ENCODE data around the gene EFNB3.

DNA sequence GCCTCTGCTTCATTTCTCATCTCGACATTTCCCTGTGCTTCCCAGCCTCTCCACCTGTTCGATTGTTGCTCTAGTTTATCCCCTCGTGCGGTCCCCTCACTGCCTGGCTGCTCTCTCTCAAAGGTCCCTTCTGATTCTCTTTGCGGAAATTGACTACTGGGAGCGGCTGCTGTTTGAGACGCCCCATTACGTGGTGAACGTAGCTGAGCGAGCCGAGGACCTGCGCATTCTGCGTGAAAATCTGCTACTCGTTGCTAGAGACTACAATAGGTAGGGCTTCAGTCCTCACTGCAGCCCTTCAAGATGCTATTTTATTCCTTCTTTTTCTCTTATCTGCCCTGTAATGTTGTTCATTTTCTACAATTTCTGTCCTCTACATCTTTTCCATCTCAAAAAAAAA, 52.0 kb downstream of the EFNB3 start:
- TF ChIP-seq YY1 (IDR thresholded peaks at IDR 0.05; ENCODE audit: insufficient read depth, insufficient read length) = no peak
- no peak for TF ChIP-seq ZNF274 (IDR thresholded peaks at IDR 0.05; ENCODE audit: low read depth, low read length)
- no peak for TF ChIP-seq SUZ12 (IDR thresholded peaks at IDR 0.05; ENCODE audit: extremely low read depth, insufficient read depth, insufficient read length)

All from NT2/D1 (cell line).